ENCODE data around the gene CALM1.

Gene CALM1

DNA sequence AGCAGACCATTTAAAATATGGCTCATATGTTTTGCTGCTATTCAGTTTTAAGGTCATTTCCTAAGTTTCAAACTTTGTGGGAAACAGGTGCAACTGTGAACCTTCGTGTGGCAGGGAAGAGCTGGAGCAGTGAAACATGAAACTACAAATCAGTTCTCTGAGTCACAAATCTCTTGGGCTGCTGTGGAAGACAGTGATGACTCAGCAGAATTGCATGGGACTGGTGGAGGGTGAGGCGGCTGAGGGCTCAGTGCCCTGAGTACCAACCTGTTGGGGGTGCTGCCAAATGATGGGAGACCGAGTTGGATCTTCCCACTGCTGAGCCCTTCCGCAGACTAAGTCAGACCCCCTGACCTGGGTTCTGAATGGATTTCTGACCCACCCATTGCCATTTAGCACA lies 8.4 kb upstream of the CALM1 start:
- no peak for TF ChIP-seq FOXP2 (optimal IDR thresholded peaks at IDR 0.05; ENCODE audit: borderline replicate concordance, extremely low read depth, extremely low read length, insufficient read depth)
- TF ChIP-seq POLR2AphosphoS5 (IDR thresholded peaks at IDR 0.05; ENCODE audit: low read depth, low read length): no peak
- no peak for TF ChIP-seq SIN3A (IDR thresholded peaks at IDR 0.05; ENCODE audit: borderline replicate concordance, insufficient read depth, low read length)
- TF ChIP-seq TAF1 (IDR thresholded peaks at IDR 0.05; ENCODE audit: borderline replicate concordance, insufficient read depth, low read length): no peak
- TF ChIP-seq, protein P1, sequence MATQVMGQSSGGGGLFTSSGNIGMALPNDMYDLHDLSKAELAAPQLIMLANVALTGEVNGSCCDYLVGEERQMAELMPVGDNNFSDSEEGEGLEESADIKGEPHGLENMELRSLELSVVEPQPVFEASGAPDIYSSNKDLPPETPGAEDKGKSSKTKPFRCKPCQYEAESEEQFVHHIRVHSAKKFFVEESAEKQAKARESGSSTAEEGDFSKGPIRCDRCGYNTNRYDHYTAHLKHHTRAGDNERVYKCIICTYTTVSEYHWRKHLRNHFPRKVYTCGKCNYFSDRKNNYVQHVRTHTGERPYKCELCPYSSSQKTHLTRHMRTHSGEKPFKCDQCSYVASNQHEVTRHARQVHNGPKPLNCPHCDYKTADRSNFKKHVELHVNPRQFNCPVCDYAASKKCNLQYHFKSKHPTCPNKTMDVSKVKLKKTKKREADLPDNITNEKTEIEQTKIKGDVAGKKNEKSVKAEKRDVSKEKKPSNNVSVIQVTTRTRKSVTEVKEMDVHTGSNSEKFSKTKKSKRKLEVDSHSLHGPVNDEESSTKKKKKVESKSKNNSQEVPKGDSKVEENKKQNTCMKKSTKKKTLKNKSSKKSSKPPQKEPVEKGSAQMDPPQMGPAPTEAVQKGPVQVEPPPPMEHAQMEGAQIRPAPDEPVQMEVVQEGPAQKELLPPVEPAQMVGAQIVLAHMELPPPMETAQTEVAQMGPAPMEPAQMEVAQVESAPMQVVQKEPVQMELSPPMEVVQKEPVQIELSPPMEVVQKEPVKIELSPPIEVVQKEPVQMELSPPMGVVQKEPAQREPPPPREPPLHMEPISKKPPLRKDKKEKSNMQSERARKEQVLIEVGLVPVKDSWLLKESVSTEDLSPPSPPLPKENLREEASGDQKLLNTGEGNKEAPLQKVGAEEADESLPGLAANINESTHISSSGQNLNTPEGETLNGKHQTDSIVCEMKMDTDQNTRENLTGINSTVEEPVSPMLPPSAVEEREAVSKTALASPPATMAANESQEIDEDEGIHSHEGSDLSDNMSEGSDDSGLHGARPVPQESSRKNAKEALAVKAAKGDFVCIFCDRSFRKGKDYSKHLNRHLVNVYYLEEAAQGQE (IDR thresholded peaks at IDR 0.05; ENCODE audit: insufficient read depth in 1 of 2, low read depth in 2 of 2, low read length in 2 of 2): no peak

DNA sequence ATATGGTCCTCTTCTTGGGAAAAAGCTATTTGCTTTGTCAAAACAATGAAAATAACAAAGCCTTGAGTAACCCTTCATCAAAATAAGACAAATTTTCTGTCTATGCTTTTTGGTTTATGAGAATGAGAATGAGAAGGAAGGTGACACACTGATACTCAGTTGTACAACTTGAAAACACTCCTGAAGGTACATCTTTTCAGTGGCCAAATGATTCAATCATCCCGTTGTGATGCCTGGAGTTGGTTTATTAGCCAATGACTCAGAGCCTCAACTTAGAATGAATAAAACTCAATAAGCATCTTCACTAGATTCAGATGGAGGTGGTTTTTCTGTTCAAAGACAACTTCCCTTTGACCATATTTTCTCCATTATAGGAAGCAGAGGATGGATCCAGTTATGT lies 7.8 kb upstream of the CALM1 start:
- TF ChIP-seq POLR2AphosphoS5 (IDR thresholded peaks at IDR 0.05; ENCODE audit: low read depth, low read length) (no peak), FOXP2 (optimal IDR thresholded peaks at IDR 0.05; ENCODE audit: borderline replicate concordance, extremely low read depth, extremely low read length, insufficient read depth) (no peak), SIN3A (IDR thresholded peaks at IDR 0.05; ENCODE audit: borderline replicate concordance, insufficient read depth, low read length) (no peak), TAF1 (IDR thresholded peaks at IDR 0.05; ENCODE audit: borderline replicate concordance, insufficient read depth, low read length) (no peak)
- TF ChIP-seq, protein P1 (IDR thresholded peaks at IDR 0.05; ENCODE audit: insufficient read depth in 1 of 2, low read depth in 2 of 2, low read length in 2 of 2): no peak

DNA sequence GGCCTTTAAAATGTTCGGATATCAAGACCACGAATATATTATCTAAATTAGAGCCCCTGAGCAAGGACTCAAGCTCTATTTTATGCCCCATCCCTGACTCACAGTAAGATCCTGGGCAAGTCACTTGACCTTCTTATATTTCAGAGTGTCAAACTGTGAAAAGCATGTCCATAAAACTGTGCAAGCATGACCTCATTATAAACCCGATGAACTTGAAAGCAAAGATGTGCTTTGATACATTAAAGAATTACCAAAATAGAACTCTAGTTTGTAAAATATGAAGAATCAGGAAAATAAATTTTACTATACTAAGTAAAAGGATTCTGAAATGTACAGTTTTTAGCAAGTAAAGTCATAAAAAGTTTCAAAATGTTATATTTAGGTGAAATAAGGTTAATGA lies 2.9 kb upstream of the CALM1 start:
- TF ChIP-seq TAF1 (IDR thresholded peaks at IDR 0.05; ENCODE audit: borderline replicate concordance, insufficient read depth, low read length) (no peak), SIN3A (IDR thresholded peaks at IDR 0.05; ENCODE audit: borderline replicate concordance, insufficient read depth, low read length) (no peak), POLR2AphosphoS5 (IDR thresholded peaks at IDR 0.05; ENCODE audit: low read depth, low read length) (no peak), FOXP2 (optimal IDR thresholded peaks at IDR 0.05; ENCODE audit: borderline replicate concordance, extremely low read depth, extremely low read length, insufficient read depth) (no peak)
- TF ChIP-seq, protein P1 (IDR thresholded peaks at IDR 0.05; ENCODE audit: insufficient read depth in 1 of 2, low read depth in 2 of 2, low read length in 2 of 2): no peak

DNA sequence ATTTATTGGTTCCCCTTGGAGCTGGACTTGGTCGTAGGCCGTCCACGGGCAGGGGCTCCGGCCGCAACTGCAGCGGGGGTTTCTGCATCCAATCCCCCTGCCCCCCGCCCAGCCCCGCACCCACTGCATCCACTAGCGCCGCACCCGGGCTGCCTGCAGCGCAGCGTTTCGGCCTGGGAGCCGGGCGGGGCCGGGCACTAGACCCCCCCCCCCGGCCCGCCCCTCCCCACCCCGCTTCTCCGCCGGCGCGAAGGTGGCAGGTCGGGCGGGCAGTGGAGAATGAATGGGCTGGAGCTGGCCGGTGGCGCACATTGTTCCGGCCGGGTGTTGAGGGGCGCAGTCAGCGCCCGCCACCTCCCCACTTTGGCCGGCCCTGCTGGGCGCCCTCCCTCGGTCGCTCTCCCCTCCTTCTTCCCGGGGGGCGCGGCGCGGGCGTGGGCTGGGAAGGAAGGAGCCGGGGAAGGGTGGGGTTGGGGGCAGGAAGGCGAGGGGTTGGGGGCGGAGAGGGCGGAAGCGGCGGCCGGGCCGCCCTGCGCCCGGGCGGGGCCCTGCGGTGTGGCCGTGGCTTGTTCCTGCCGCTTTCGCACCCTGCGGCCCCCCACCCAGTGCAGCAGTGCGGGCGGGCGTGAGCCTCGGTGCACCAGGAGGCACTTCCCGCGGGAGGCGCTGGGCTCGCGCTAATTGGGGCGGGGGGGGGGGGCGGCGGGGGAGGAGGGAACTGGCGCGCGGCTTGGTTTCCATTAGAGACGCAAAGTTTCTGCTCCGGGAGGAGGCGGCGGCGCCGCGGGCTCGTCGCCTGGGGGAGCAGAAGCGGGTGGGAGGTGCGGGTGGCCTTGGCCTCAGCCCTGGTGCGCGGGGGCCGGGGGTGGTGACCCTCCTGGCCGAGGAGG lies 841 bp downstream of the CALM1 start:
- TF ChIP-seq, protein P1 (IDR thresholded peaks at IDR 0.05; ENCODE audit: insufficient read depth in 1 of 2, low read depth in 2 of 2, low read length in 2 of 2): no peak
